Uterus (tissue), 2 donors: Measurements from ENCODE around the gene SGK2.

Experiments used
- POLR2A ChIP-seq, 2 donors: fragments of 450-650 bp; IDR thresholded peaks; one replicate each; pipeline ENCODE4 v1.6.1; 2016; ENCODE audit warnings: antibody characterized with exemption in 2 of 2, mild to moderate bottlenecking in 1 of 2, moderate library complexity in 1 of 2
- TF ChIP-seq, protein P1 (sequence below), 4 experiments: fragments of 200-600 bp in 2 of 4; fragments of 450-650 bp in 2 of 4; sonication (generic) in 2 of 4; IDR thresholded peaks; one replicate each; pipeline ENCODE4 v1.5.1; 2016 to 2019; ENCODE audit warnings: antibody characterized with exemption in 4 of 4, mild to moderate bottlenecking in 2 of 4, moderate library complexity in 1 of 4

DNA sequence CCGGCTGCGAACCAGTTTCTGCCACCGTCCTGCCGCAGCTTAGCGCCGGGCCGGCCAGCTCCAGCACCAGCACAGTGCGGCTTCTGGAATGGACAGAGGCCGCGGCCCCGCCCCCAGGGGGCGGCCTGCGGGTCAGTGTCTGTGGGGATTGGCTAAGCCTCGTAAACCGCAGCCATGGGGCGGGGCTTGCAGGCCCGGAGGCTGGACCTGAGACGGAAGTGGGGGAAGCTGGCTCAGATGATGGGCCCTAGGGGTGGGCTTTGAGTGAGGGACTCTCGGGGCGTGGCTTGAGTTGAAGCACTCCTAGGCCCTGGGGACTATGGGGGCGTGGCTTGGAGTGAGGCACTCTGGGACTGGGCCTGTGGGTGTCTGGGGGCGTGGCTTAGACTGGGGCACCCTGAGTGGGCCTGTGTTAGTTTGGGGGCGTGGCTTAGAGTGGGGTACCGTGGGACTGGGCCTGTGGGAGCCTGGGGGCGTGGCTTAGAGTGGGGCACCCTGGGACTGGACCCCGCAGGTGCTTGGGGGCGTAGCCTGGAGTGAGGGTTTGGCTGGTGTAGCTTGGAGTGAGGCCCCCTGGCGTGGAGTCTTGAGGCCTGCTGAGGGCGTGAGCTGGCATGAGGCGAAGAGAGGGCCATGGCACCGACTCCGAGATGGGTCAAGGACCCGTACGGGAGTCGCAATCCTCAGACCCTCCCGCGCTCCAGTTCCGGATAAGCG is 44.7 kb upstream of the SGK2 start:
- peak in 1 of 2 donors; percentile 19 for TF ChIP-seq POLR2A (IDR thresholded peaks at IDR 0.05)
- TF ChIP-seq, protein P1, sequence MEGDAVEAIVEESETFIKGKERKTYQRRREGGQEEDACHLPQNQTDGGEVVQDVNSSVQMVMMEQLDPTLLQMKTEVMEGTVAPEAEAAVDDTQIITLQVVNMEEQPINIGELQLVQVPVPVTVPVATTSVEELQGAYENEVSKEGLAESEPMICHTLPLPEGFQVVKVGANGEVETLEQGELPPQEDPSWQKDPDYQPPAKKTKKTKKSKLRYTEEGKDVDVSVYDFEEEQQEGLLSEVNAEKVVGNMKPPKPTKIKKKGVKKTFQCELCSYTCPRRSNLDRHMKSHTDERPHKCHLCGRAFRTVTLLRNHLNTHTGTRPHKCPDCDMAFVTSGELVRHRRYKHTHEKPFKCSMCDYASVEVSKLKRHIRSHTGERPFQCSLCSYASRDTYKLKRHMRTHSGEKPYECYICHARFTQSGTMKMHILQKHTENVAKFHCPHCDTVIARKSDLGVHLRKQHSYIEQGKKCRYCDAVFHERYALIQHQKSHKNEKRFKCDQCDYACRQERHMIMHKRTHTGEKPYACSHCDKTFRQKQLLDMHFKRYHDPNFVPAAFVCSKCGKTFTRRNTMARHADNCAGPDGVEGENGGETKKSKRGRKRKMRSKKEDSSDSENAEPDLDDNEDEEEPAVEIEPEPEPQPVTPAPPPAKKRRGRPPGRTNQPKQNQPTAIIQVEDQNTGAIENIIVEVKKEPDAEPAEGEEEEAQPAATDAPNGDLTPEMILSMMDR (IDR thresholded peaks at IDR 0.05): peak in 3 of 4 experiments; percentile 13 to 38 (median 28)
